DND-41 (cell line): ENCODE data around the gene CTDP1.

Experiments
- ATAC-seq: fragments of 200-7000 bp; cut with Tn5 transposase; 3 replicates; pipeline ENCODE4 v1.9.1; 2021; ENCODE audit warnings: low read depth; ENCODE audit not compliant: insufficient read depth
- DNase-seq: peaks from one replicate; pipeline ENCODE4 v3.0.0-alpha.2; 2020
- H2AFZ ChIP-seq: 2 replicates; pipeline ENCODE4 v1.6.0; 2012; ENCODE audit warnings: low read depth, low read length
- H3K27ac ChIP-seq: 2 replicates; pipeline ENCODE4 v1.5.1; 2012; ENCODE audit warnings: low read length, inconsistent platforms
- H3K27me3 ChIP-seq: fragments of 200-600 bp; sonication (generic); 2 replicates; pipeline ENCODE4 v1.6.0; 2012; ENCODE audit warnings: low read length, mild to moderate bottlenecking, inconsistent platforms; ENCODE audit not compliant: insufficient read depth, poor library complexity
- H3K36me3 ChIP-seq: 2 replicates; pipeline ENCODE4 v1.5.1; 2012; ENCODE audit warnings: low read length, inconsistent platforms; ENCODE audit not compliant: insufficient read depth
- H3K4me1 ChIP-seq: 2 replicates; pipeline ENCODE4 v1.5.1; 2012; ENCODE audit warnings: mild to moderate bottlenecking, low read length; ENCODE audit not compliant: insufficient read depth
- H3K4me2 ChIP-seq: 2 replicates; pipeline ENCODE4 v1.6.0; 2012; ENCODE audit warnings: mild to moderate bottlenecking, moderate library complexity, low read length, inconsistent platforms; ENCODE audit not compliant: insufficient read depth
- H3K4me3 ChIP-seq, 2 experiments: fragments of 200-600 bp in 1 of 2; shearing (Covaris generic) in 1 of 2; 2 replicates each; pipeline ENCODE4 v1.5.1; 2012 to 2016; ENCODE audit warnings: inconsistent platforms in 2 of 2, low read length in 2 of 2, mild to moderate bottlenecking in 2 of 2, low read depth in 1 of 2, moderate library complexity in 1 of 2
- H3K79me2 ChIP-seq: 2 replicates; pipeline ENCODE4 v1.6.0; 2012; ENCODE audit warnings: low read length, inconsistent platforms; ENCODE audit not compliant: insufficient read depth
- H3K9ac ChIP-seq: 2 replicates; pipeline ENCODE4 v1.6.0; 2012; ENCODE audit warnings: low read depth, mild to moderate bottlenecking, inconsistent platforms, low read length, moderate library complexity
- H3K9me3 ChIP-seq: 2 replicates; pipeline ENCODE4 v1.5.1; 2012; ENCODE audit warnings: low read length, moderate library complexity, mild to moderate bottlenecking, inconsistent platforms; ENCODE audit not compliant: insufficient read depth, severe bottlenecking
- H4K20me1 ChIP-seq: 2 replicates; pipeline ENCODE4 v1.6.0; 2012; ENCODE audit warnings: low read length; ENCODE audit not compliant: insufficient read depth
- CTCF ChIP-seq: IDR thresholded peaks from 2 replicates; pipeline ENCODE4 v1.5.1; 2012; ENCODE audit warnings: borderline replicate concordance, low read length, moderate library complexity, mild to moderate bottlenecking; ENCODE audit not compliant: poor library complexity, severe bottlenecking; ENCODE audit errors: extremely low read depth
- EZH2 ChIP-seq: IDR thresholded peaks from 3 replicates; pipeline ENCODE4 v1.6.1; 2012; ENCODE audit warnings: borderline replicate concordance, low read depth, mild to moderate bottlenecking, moderate library complexity, low read length, inconsistent platforms; ENCODE audit not compliant: severe bottlenecking

CTDP1 gene

DNA sequence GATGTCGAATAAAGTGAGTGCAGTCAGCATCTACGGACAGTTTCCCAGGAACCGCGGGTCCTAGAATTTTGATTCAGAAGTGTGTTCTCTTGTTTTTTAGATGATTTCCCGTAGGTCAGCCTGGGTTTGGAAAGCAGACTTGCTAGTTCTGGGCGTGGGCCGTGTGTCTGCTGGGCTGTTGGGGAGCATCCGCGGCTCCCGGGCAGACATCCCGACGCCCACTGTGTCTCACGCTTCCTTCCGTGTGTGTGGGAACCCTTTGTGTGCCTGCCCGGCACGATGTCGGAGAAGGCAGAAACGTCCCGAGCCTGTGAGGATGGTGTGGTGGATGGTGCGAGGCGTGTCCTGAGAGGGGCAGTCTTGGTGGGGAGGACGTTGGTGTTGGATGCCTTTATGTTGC, 18.4 kb downstream of the CTDP1 start:
- ATAC-seq (no peak), DNase-seq (no peak)
- no peak overlapping the region for H3K4me2 ChIP-seq
- peaks cover 60% of the 10 kb centered on the region for H3K79me2 ChIP-seq
- no peak overlapping the region for H3K4me3 ChIP-seq
- H3K36me3 ChIP-seq, result peaks cover 73% of the 10 kb centered on the region
- H3K9ac ChIP-seq, result no peak overlapping the region
- no peak overlapping the region for H3K27ac ChIP-seq
- peaks cover 74% of the 10 kb centered on the region for H4K20me1 ChIP-seq
- no peaks in the 10 kb centered on the region for H3K27me3 ChIP-seq
- no peaks in the 10 kb centered on the region for H3K9me3 ChIP-seq
- TF ChIP-seq CTCF, result no peak
- no peak for TF ChIP-seq EZH2
- H2AFZ ChIP-seq, result no peak overlapping the region
- H3K4me1 ChIP-seq, result no peaks in the 10 kb centered on the region

GRCh38 chr18:79698668-79699335, 19.2 kb downstream of the CTDP1 start:
- peaks cover 73% of the 10 kb centered on the region for H4K20me1 ChIP-seq
- H3K4me1 ChIP-seq, result no peaks in the 10 kb centered on the region
- H3K9me3 ChIP-seq, result no peaks in the 10 kb centered on the region
- no peak overlapping the region for H3K4me2 ChIP-seq
- DNase-seq (no peak), ATAC-seq (no peak)
- H3K9ac ChIP-seq, result no peak overlapping the region
- peaks cover 59% of the 10 kb centered on the region for H3K79me2 ChIP-seq
- H3K4me3 ChIP-seq, result no peak overlapping the region
- H2AFZ ChIP-seq, result no peak overlapping the region
- TF ChIP-seq CTCF, result no peak
- no peak for TF ChIP-seq EZH2
- H3K27ac ChIP-seq, result no peak overlapping the region
- no peaks in the 10 kb centered on the region for H3K27me3 ChIP-seq
- H3K36me3 ChIP-seq, result peaks cover 79% of the 10 kb centered on the region

GRCh38 chr18:79699653-79700052, 20.1 kb downstream of the CTDP1 start:
- TF ChIP-seq CTCF, result no peak
- no peak for TF ChIP-seq EZH2
- Histone ChIP-seq H3K9me3 (no peaks in the 10 kb centered on the region), H3K4me3 (no peak overlapping the region), H3K27me3 (no peaks in the 10 kb centered on the region), H3K4me1 (no peaks in the 10 kb centered on the region), H3K36me3 (peaks cover 85% of the 10 kb centered on the region), H4K20me1 (peaks cover 74% of the 10 kb centered on the region), H3K27ac (no peak overlapping the region), H3K79me2 (peaks cover 59% of the 10 kb centered on the region), H2AFZ (no peak overlapping the region), H3K9ac (no peak overlapping the region), H3K4me2 (no peak overlapping the region)
- DNase-seq (no peak), ATAC-seq (no peak)
